Mesenchymal stem cell (in vitro differentiated cells and primary cell): ENCODE measurements around the gene DNM1.

Source experiments
- DNase-seq: peaks from one replicate; pipeline ENCODE4 v3.0.0-alpha.2; 2013
- H2AFZ ChIP-seq: one replicate; pipeline ENCODE4 v1.6.1; 2013; ENCODE audit warnings: low read depth, mild to moderate bottlenecking, control low read depth, inconsistent platforms, low read length, moderate library complexity
- H2AK5ac ChIP-seq: 2 replicates; pipeline ENCODE4 v1.6.1; 2013; ENCODE audit warnings: low read length, moderate library complexity, mild to moderate bottlenecking, inconsistent platforms; ENCODE audit not compliant: severe bottlenecking
- H2BK120ac ChIP-seq: one replicate; pipeline ENCODE4 v1.6.1; 2013; ENCODE audit warnings: low read depth, mild to moderate bottlenecking, inconsistent platforms, low read length, moderate library complexity
- H2BK12ac ChIP-seq, 2 experiments: one replicate each; pipeline ENCODE4 v1.6.1; 2013; ENCODE audit warnings: inconsistent platforms in 2 of 2, low read length in 2 of 2, mild to moderate bottlenecking in 2 of 2, moderate library complexity in 2 of 2, control low read depth in 1 of 2
- H2BK15ac ChIP-seq: one replicate; pipeline ENCODE4 v1.6.1; 2013; ENCODE audit warnings: mild to moderate bottlenecking, low read depth, inconsistent platforms; ENCODE audit not compliant: poor library complexity, severe bottlenecking
- H2BK5ac ChIP-seq: 2 replicates; pipeline ENCODE4 v1.6.1; 2013; ENCODE audit warnings: low read depth, mild to moderate bottlenecking, low read length, control low read depth, inconsistent platforms; ENCODE audit not compliant: poor library complexity, severe bottlenecking
- H3K14ac ChIP-seq, 2 experiments: one replicate each; pipeline ENCODE4 v1.6.1; 2013; ENCODE audit warnings: inconsistent platforms in 2 of 2, low read length in 2 of 2, control low read depth in 1 of 2, mild to moderate bottlenecking in 1 of 2, moderate library complexity in 1 of 2
- H3K18ac ChIP-seq, 2 experiments: one replicate each; pipeline ENCODE4 v1.6.1; 2013; ENCODE audit warnings: inconsistent platforms in 2 of 2, low read length in 2 of 2, control low read depth in 1 of 2, low read depth in 1 of 2, mild to moderate bottlenecking in 1 of 2
- H3K23ac ChIP-seq, 2 experiments: one replicate each; pipeline ENCODE4 v1.6.1; 2013; ENCODE audit warnings: inconsistent platforms in 2 of 2, low read length in 2 of 2, mild to moderate bottlenecking in 2 of 2, moderate library complexity in 2 of 2, control low read depth in 1 of 2
- H3K27ac ChIP-seq: 2 replicates; pipeline ENCODE4 v1.5.1; 2013; ENCODE audit warnings: mild to moderate bottlenecking, moderate library complexity, low read length, control low read depth, inconsistent platforms; ENCODE audit not compliant: poor library complexity, severe bottlenecking
- H3K27me3 ChIP-seq, 2 experiments: 2 replicates each; pipeline versions ENCODE4 v1.6.1 to v1.7.0; 2013; ENCODE audit warnings: low read length in 2 of 2, mild to moderate bottlenecking in 2 of 2, moderate library complexity in 2 of 2, control low read depth in 1 of 2, inconsistent platforms in 1 of 2; ENCODE audit not compliant: control insufficient read depth in 1 of 2, insufficient read depth in 1 of 2
- H3K36me3 ChIP-seq, 2 experiments: 2 replicates each; pipeline versions ENCODE4 v1.6.1 to v1.7.0; 2013; ENCODE audit warnings: low read length in 2 of 2, control low read depth in 1 of 2, inconsistent platforms in 1 of 2, low read depth in 1 of 2, mild to moderate bottlenecking in 1 of 2; ENCODE audit not compliant: insufficient read depth in 2 of 2, control insufficient read depth in 1 of 2
- H3K4ac ChIP-seq, 2 experiments: one replicate each; pipeline ENCODE4 v1.6.1; 2013; ENCODE audit warnings: inconsistent platforms in 2 of 2, low read length in 2 of 2, mild to moderate bottlenecking in 2 of 2, moderate library complexity in 2 of 2, control low read depth in 1 of 2, low read depth in 1 of 2
- H3K4me1 ChIP-seq: 2 replicates; pipeline ENCODE4 v1.6.1; 2013; ENCODE audit warnings: low read depth, low read length, control low read depth; ENCODE audit not compliant: control insufficient read depth, insufficient read depth
- H3K4me2 ChIP-seq: 2 replicates; pipeline ENCODE4 v1.6.1; 2013; ENCODE audit warnings: low read length, mild to moderate bottlenecking, inconsistent platforms; ENCODE audit not compliant: poor library complexity, severe bottlenecking
- H3K4me3 ChIP-seq, 2 experiments: 2 replicates each; pipeline versions ENCODE4 v1.5.1 to v1.7.0; 2013; ENCODE audit warnings: low read length in 2 of 2, mild to moderate bottlenecking in 2 of 2, control low read depth in 1 of 2, low read depth in 1 of 2; ENCODE audit not compliant: insufficient read depth in 1 of 2
- H3K79me1 ChIP-seq: replicated peaks from 2 replicates; pipeline ENCODE4 v1.6.1; 2013; ENCODE audit warnings: mild to moderate bottlenecking, control low read depth, low read length, inconsistent platforms; ENCODE audit not compliant: poor library complexity, severe bottlenecking
- H3K9ac ChIP-seq: 2 replicates; pipeline ENCODE4 v1.7.0; 2013; ENCODE audit warnings: mild to moderate bottlenecking, low read length, moderate library complexity
- H3K9me3 ChIP-seq: 2 replicates; pipeline ENCODE4 v1.7.0; 2013; ENCODE audit warnings: mild to moderate bottlenecking, low read length; ENCODE audit not compliant: control insufficient read depth
- H4K8ac ChIP-seq: one replicate; pipeline ENCODE4 v1.6.1; 2013; ENCODE audit warnings: inconsistent platforms, mild to moderate bottlenecking, low read length, moderate library complexity
- H4K91ac ChIP-seq: one replicate; pipeline ENCODE4 v1.6.1; 2013; ENCODE audit warnings: mild to moderate bottlenecking, low read length, inconsistent platforms
- WGBS: methylation state at CpG from one replicate; pipeline ENCODE4 v1.1.7; 2013; ENCODE audit warnings: mixed read lengths; 5-methylcytosine and 5-hydroxymethylcytosine counted together

DNM1 gene

DNA sequence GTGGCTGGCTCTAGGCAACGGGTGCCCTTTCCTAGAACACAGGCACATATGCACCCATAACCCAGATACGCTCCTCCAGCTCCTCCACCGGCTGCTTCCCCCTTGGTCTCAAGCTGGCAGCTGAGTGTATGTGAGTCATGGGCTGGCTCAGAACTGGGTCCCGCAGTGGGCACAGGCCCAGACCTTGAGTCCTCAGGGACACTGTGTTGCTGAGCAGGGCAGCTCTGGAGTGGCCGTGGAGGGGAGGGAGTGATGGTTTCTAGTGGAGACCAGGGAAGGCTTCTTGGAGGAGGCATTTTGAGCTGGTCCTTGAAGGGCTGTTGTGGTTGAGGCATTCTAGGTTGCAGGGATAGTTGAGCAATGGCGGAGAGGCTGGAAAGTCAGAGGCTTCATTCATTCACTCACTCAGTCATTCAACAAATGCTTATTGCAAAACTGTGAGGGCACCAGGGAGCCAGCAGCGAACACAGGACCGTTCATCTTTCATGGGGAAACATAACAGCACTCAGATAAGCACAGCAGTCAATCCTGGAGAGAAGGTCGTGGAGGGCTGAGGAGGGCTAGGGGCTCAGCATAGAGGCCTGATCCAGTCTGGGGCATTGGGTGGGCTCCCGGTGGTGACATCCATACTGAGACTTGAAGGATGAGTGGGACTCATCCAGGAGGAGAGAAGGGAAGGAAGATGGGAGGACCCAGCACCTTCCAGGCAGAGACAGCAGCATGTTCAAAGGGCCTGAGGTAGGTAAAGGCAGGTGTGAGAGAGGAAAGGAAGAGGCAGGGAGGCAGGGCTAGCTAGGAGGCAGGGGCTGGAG, 40.8 kb upstream of the DNM1 start:
- Histone ChIP-seq H3K27ac (no peak overlapping the region), H2BK12ac (no peak overlapping the region), H3K9me3 (no peaks in the 10 kb centered on the region)

DNA sequence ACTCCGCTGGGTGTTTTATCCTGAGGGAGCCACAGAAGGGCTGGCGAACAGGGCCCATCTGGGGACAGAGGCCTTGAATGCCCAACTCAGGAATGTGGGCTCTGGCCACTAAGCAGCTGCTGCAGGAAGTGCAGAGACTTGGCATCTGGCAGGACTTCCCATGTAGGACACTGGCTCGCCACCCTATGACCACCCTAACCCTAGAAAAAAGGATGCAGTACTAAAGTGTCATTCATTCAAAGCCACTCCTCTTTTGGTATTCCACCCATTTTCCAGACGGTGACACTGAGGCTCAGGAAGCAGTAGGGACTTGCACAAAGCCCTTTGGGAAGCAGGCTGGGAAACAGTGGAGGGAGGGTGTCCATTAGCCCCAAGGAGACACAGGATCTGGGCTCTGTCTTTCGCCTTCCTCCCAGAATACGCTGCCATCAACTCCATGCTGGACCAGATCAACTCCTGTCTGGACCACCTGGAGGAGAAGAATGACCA, 40.1 kb upstream of the DNM1 start:
- H3K4me3 ChIP-seq: no peak overlapping the region
- no peak overlapping the region for H3K18ac ChIP-seq
- peaks cover 15% of the 10 kb centered on the region for H3K4me1 ChIP-seq
- H3K27me3 ChIP-seq: no peaks in the 10 kb centered on the region
- H2BK120ac ChIP-seq: no peak overlapping the region
- H2BK15ac ChIP-seq: no peak overlapping the region
- no peak overlapping the region for H2AK5ac ChIP-seq
- no peaks in the 10 kb centered on the region for H3K9me3 ChIP-seq
- peaks cover 26% of the 10 kb centered on the region for H3K79me1 ChIP-seq
- H2BK12ac ChIP-seq: no peak overlapping the region
- H3K9ac ChIP-seq: no peak overlapping the region
- no peak overlapping the region for H4K91ac ChIP-seq
- H2BK5ac ChIP-seq: no peak overlapping the region
- H3K14ac ChIP-seq: no peak overlapping the region
- no peak overlapping the region for H3K23ac ChIP-seq
- H3K4me2 ChIP-seq: no peak overlapping the region
- no peak overlapping the region for H4K8ac ChIP-seq
- no peak for DNase-seq
- WGBS: 93% methylated on average over 6 of the region's 6 CpGs
- H3K4ac ChIP-seq: no peak overlapping the region
- no peak overlapping the region for H3K27ac ChIP-seq
- no peak overlapping the region for H2AFZ ChIP-seq
- H3K36me3 ChIP-seq: peaks cover 56 to 62% of the 10 kb centered on the region in 2 experiments

More for the DNA sequence above, 40.8 kb upstream of the DNM1 start:
- Histone ChIP-seq H3K79me1 (peaks cover 25% of the 10 kb centered on the region), H2AFZ (no peak overlapping the region), H3K9ac (no peak overlapping the region), H2BK15ac (no peak overlapping the region), H4K91ac (no peak overlapping the region), H3K4me1 (peaks cover 15% of the 10 kb centered on the region), H3K14ac (no peak overlapping the region), H3K4ac (no peak overlapping the region), H3K36me3 (peaks cover 49 to 56% of the 10 kb centered on the region in 2 experiments), H2AK5ac (no peak overlapping the region), H3K23ac (no peak overlapping the region), H3K4me2 (no peak overlapping the region), H2BK5ac (no peak overlapping the region), H3K18ac (no peak overlapping the region), H4K8ac (no peak overlapping the region), H3K4me3 (no peak overlapping the region), H3K27me3 (no peaks in the 10 kb centered on the region), H2BK120ac (no peak overlapping the region)
- no peak for DNase-seq
- WGBS: 94% methylated on average over 10 of the region's 10 CpGs

DNA sequence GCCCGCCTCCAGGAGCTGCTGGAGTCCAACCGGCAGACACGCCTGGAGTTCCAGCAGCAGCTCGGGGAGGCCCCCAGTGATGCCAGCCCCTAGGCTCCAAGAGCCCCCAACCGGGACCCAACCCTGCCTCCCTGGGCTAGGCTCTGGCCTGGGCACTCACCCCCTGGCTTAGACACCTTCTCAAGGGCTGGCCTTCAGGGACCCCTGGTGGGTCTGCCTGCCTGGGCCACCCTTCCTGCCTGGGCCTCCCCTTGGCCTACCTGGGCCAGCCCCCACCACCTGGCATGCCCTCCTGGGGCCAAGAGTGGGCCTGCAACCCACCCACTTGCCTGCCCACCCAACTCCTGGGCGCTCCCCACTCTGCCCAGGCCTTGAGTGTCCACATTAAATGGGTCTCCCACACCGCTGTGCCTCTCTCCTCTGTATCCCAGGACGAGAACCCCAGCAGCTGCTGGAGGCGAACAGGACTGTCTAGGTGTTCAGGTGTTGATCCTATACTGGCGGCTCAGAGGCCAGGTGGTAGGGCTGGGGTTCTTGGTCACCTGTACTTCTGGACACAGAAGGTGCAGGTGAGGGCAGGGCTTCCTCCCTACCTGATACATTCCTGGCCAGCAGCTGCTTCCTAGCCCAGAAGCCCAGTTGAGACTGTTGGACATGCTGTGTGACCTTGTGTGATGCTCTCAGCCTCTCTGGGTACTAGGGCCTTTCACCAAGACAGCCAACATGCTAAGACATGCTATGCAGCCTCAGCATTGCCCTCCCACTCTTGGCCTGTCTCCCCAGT, 39.5 kb upstream of the DNM1 start:
- Histone ChIP-seq H3K9ac (no peak overlapping the region), H3K23ac (no peak overlapping the region), H3K18ac (no peak overlapping the region), H3K27ac (no peak overlapping the region), H3K9me3 (no peaks in the 10 kb centered on the region), H2BK12ac (no peak overlapping the region), H2BK5ac (no peak overlapping the region), H3K4me1 (peaks cover 15% of the 10 kb centered on the region), H3K4me2 (no peak overlapping the region), H3K27me3 (no peaks in the 10 kb centered on the region), H2AK5ac (no peak overlapping the region), H3K14ac (no peak overlapping the region), H3K4me3 (no peak overlapping the region), H2AFZ (no peak overlapping the region), H4K8ac (no peak overlapping the region), H2BK120ac (no peak overlapping the region), H3K4ac (no peak overlapping the region), H4K91ac (no peak overlapping the region), H2BK15ac (no peak overlapping the region), H3K36me3 (peaks cover 60 to 67% of the 10 kb centered on the region in 2 experiments), H3K79me1 (peaks cover 29% of the 10 kb centered on the region)
- 96% methylated on average over 9 of the region's 10 CpGs for WGBS
- no peak for DNase-seq

DNA sequence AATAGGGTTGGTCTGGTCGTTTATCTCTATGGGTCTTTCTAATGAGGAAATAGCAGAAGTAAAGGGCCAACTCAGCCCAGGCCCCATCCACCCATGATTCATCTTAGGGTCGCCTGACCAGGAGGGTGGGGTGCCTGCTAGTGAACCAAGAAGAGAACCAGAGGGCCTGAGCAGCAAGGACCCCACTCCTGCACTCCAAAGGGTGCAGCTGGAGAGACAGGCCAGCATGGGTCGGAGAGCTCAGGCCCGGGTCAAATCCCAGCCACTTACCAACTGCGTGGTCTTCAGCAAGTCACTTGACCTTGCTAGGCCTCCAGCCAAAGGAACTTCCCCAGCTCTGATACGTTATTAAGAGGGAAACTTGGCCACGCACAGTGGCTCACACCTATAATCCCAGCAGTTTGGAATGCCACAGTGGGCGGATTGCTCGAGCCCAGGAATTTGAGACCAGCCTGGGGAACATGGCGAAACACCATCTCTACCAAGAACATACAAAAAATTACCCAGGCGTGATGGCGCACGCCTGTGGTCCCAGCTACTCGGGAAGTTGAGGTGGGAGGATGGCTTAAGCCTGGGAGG, 38.8 kb upstream of the DNM1 start:
- Histone ChIP-seq H2BK12ac (no peak overlapping the region), H3K79me1 (peaks cover 29% of the 10 kb centered on the region), H3K23ac (no peak overlapping the region), H3K27me3 (no peaks in the 10 kb centered on the region), H4K8ac (no peak overlapping the region), H3K36me3 (peaks cover 67 to 74% of the 10 kb centered on the region in 2 experiments), H3K4me3 (no peak overlapping the region), H2AK5ac (no peak overlapping the region), H3K4me2 (no peak overlapping the region), H3K18ac (no peak overlapping the region), H3K4ac (no peak overlapping the region), H4K91ac (no peak overlapping the region), H3K9ac (no peak overlapping the region), H2BK120ac (no peak overlapping the region), H3K9me3 (no peaks in the 10 kb centered on the region), H2BK15ac (no peak overlapping the region), H3K27ac (no peak overlapping the region), H2AFZ (no peak overlapping the region), H3K14ac (no peak overlapping the region), H3K4me1 (peaks cover 12% of the 10 kb centered on the region), H2BK5ac (no peak overlapping the region)
- WGBS: 90% methylated on average over 14 of the region's 14 CpGs
- peak; percentile 8 for DNase-seq
